ENCODE data around the gene SLC39A10. TPM values are rescaled to one million over a fixed set of nuclear protein-coding genes. Genes with fewer than 3 reads are reported as not detected.
"Not testable (repeated sequence)": the region's sequence is repeated elsewhere in the genome, so short reads cannot be mapped to it uniquely, and the experiment has no call there.

SLC39A10 gene
- total RNA-seq, 1 donor from 2014 or later = 37.1 TPM

DNA sequence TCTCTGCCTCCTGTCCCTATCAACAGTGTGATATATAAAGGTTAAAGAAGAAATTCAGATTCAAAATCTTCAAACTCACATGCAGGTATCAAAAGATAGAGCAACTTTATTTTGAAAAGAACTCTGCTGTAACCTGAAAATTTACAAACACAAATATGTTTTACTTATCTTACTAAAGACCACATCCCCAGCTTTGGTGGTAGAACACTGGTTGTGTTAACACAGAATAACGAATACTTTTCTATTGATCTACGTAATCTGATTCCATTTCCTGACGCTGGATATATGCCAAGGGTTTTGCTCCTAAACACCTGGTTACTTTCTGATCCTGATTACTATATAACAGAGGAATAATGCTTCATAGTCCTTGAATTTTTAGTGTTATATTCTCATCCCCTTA, 23.1 kb upstream of the SLC39A10 start:
- H3K27ac Mint-ChIP-seq = no peak overlapping the region

DNA sequence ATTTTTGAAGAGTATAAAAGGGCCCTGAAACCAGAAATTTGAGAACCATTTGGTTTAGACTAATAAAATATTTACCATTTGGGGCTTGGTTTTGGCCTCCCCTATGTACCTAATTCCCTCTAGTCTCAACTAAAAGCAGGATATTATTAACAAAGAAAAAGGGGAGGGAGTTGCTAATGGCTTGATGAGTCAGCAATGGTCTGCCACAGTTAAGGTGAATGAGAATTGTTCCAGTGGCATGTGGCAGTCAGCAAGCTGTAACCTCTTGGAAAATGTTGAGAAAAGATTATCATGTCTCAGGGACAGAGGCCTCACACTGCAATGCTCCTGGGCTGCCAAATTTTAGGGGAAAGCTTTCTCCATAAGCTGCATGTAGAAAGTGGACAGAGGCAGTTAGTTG, 20.1 kb upstream of the SLC39A10 start:
- peaks cover 2% of the 10 kb centered on the region for H3K4me1 Mint-ChIP-seq
- no peaks in the 10 kb centered on the region for H3K27me3 Mint-ChIP-seq

More for the DNA sequence above, 23.1 kb upstream of the SLC39A10 start:
- no peaks in the 10 kb centered on the region for H3K36me3 Mint-ChIP-seq (ENCODE audit: low read depth)
- peaks cover 2% of the 10 kb centered on the region for H3K4me1 Mint-ChIP-seq
- no peaks in the 10 kb centered on the region for H3K9me3 Mint-ChIP-seq
- H3K4me3 Mint-ChIP-seq = no peak overlapping the region
- no peaks in the 10 kb centered on the region for H3K27me3 Mint-ChIP-seq
- no peak for DNase-seq
- intact Hi-C loops (cut with micrococcal nuclease) = no loop called here

DNA sequence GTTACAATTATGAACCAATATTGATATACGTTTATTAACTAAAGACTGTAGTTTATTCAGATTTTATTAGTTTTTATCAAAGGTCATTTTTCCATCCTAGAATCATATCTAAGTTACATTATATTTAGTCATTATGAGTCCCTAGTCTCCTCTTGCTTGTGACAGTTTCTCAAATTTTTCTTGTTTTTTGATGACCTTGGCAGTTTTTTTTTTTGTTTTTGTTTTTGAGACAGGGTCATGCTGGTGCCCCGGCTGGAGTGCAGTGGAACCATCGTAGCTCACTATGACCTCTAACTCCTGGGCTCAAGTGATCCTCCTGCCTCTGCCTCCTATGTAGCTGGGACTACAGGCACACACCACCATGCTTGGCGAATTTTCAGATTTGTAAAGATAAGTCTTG, 18.3 kb upstream of the SLC39A10 start:
- intact Hi-C loops (cut with micrococcal nuclease) = no loop called here
- Mint-ChIP-seq H3K4me3 (no peak overlapping the region), H3K9me3 (no peaks in the 10 kb centered on the region), H3K27me3 (no peaks in the 10 kb centered on the region), H3K4me1 (peaks cover 2% of the 10 kb centered on the region), H3K27ac (no peak overlapping the region), H3K36me3 (ENCODE audit: low read depth) (no peaks in the 10 kb centered on the region)
- no peak for DNase-seq

More for the DNA sequence above, 20.1 kb upstream of the SLC39A10 start:
- Mint-ChIP-seq H3K36me3 (ENCODE audit: low read depth) (no peaks in the 10 kb centered on the region), H3K27ac (no peak overlapping the region), H3K4me3 (no peak overlapping the region), H3K9me3 (no peaks in the 10 kb centered on the region)
- no peak for DNase-seq
- intact Hi-C loops (cut with micrococcal nuclease) = no loop called here

DNA sequence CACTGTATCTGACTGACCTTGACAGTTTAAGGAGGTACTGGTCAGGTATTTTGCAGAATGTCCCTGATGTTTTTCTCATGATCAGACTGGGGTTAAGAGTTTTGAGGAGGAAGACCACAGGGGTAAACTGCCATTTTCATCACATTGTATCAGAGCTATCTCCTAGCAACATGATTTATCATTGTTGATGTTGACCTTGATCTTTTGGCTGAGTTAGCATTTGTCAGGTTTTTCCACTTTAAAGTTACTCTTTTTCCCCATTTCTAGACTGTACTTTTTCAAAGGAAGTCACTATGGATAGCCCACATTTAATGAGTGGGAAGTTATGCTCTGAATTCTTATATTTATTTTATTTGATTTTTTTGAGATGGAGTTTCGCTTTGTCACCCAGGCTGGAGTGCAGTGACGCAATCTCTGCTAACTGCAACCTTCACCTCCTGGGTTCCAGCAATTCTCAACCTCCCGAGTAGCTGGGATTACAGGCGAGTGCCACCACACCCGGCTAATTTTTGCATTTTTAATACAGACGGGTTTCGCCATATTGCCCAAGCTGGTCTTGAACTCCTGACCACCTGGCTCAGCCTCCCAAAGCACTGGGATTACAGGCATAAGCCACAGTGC, 17.7 kb upstream of the SLC39A10 start:
- Mint-ChIP-seq H3K4me1 (peaks cover 2% of the 10 kb centered on the region), H3K9me3 (no peaks in the 10 kb centered on the region), H3K36me3 (ENCODE audit: low read depth) (no peaks in the 10 kb centered on the region), H3K27me3 (no peaks in the 10 kb centered on the region), H3K27ac (no peak overlapping the region), H3K4me3 (no peak overlapping the region)
- no peak for DNase-seq
- intact Hi-C loops (cut with micrococcal nuclease) = no loop called here

DNA sequence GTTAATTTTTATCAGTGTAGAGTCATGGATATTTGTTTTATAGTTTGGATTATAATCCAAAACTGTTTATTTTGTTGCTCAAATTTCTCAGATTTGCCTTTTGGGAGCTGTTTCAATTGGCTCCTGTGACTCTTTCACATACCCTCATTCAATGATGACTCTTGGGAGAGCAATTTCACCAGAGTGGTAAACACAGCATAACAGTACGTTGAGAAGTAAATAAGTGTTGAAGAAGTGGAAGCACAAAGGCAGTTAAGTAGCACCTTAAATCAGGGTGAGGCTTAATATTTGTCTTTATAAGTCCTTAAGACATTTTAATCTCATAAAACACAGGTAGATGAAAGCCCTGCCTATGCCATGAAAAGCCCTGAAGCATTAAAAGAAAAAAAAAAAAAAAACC, 17.1 kb upstream of the SLC39A10 start:
- Mint-ChIP-seq H3K4me3 (no peak overlapping the region), H3K27ac (no peak overlapping the region), H3K27me3 (no peaks in the 10 kb centered on the region), H3K4me1 (peaks cover 2% of the 10 kb centered on the region), H3K9me3 (no peaks in the 10 kb centered on the region), H3K36me3 (ENCODE audit: low read depth) (no peaks in the 10 kb centered on the region)
- no peak for DNase-seq
- intact Hi-C loops (cut with micrococcal nuclease) = no loop called here

DNA sequence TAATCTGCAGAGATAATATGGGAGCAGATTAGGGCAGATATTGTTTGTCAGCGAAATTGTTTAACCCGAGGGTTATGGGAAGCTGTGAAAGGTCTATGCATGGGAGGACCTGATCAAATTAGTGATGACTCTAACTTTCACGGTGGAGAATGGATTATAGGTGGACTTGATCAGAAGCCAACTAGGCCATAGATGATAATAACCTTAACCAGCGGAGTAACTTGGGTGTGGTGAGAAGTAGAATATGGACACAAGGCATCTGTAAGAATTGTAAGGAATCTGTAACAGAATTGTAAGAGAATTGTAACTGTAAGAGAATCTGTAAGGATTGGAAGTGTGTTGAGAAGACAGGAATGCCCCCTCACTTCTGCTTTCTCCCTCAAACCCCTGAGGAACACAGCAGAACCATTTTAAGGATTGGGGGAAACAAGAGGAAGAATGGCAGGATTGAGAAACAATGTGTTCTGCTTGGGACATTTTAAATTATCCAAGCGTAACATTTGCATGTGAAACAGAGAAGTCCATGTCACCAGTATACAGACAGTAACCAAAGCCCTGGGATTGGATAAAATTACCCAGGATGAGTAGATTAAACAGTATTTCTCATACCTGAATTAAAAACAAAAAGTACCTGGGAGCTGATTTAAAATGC, 14.9 kb upstream of the SLC39A10 start:
- Mint-ChIP-seq H3K27ac (no peak overlapping the region), H3K36me3 (ENCODE audit: low read depth) (no peaks in the 10 kb centered on the region), H3K4me1 (peaks cover 3% of the 10 kb centered on the region), H3K27me3 (no peaks in the 10 kb centered on the region), H3K4me3 (no peak overlapping the region), H3K9me3 (no peaks in the 10 kb centered on the region)
- intact Hi-C loops (cut with micrococcal nuclease) = no loop called here
- DNase-seq = peak; percentile 18

DNA sequence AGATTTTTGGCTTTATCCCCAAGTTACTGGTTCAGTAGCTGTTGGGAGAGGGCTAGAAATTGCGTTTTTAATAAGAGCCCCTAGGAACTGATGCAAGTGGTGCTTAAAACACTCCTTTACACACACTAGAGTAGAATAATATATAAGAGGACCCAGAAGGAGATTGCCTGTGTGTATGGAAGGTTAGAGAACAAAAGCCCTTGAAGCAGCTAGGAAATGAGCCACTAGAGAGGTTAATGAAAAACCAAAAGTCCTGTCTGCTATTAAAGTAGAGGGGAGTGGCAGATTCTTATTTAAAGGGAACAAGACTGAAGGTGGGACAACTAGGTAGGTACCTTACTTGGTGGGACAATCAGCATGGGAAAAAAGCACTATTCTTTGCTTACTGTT, 14.4 kb upstream of the SLC39A10 start:
- Mint-ChIP-seq H3K36me3 (ENCODE audit: low read depth) (no peaks in the 10 kb centered on the region), H3K27ac (no peak overlapping the region), H3K27me3 (no peaks in the 10 kb centered on the region), H3K4me1 (peaks cover 3% of the 10 kb centered on the region), H3K9me3 (no peaks in the 10 kb centered on the region), H3K4me3 (no peak overlapping the region)
- intact Hi-C loops (cut with micrococcal nuclease) = no loop called here
- DNase-seq = peak; percentile 31

DNA sequence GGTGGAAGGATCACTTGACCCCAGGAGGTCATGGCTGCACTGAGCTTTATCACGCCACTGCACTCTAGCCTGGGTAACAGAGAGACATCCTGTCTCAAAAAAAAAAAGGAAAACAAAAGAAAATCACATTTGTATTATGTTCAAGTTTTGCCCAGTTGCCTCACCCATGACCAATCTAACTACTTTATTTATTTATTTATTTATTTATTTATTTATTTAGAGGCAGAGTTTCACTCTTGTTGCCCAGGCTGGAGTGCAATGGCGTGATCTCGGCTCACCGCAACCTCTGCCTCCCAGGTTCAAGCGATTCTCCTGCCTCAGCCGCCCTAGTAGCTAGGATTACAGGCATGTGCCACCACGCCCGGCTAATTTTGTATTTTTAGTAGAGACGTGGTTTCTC, 12.3 kb upstream of the SLC39A10 start:
- H3K4me1 Mint-ChIP-seq; intact Hi-C loops (cut with micrococcal nuclease); H3K27ac Mint-ChIP-seq; H3K36me3 Mint-ChIP-seq (ENCODE audit: low read depth); H3K9me3 Mint-ChIP-seq; H3K27me3 Mint-ChIP-seq; H3K4me3 Mint-ChIP-seq: not testable (repeated sequence)
- DNase-seq = peak; percentile 27

DNA sequence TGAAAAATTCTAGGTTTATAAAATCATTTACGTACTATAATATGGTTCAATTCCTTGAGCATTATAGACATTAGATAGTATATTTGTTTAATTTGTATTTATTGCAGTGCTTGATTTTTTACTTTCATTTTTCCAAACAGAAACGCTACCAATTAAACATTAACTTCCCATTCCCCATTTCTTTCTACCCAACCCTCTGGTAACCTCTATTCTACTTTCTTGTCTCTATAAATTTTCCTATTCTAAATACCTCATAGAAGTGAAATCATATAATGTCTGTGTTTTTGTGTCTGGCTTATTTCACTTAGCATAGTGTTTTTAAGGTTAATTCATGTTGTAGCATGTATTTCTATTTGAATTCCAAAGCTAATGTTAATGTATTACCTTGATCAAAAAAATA, 11.6 kb upstream of the SLC39A10 start:
- Mint-ChIP-seq H3K4me3 (no peak overlapping the region), H3K4me1 (peaks cover 12% of the 10 kb centered on the region)
- intact Hi-C loops (cut with micrococcal nuclease) = no loop called here

DNA sequence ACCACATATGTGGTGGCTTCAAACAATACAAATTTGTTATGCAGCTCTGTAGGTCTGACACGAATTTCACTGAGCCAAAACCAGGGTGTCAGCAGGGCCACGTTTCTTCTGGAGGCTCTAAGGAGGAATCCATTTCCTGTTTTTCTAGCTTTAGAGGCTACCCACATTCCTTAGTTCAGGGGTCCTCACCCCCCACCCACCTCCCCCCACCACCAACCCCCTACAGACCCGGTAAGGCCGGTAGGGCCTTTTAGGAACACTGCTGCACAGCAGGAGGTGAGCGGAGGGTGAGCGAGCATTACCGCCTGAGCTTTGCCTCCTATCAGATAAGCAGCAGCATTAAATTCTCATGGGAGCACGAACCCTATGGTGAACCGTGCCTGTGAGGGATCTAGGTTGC, 10.6 kb upstream of the SLC39A10 start:
- Mint-ChIP-seq H3K9me3 (no peaks in the 10 kb centered on the region), H3K27me3 (no peaks in the 10 kb centered on the region)
- DNase-seq = peak; percentile 48

More for the DNA sequence above, 11.6 kb upstream of the SLC39A10 start:
- H3K36me3 Mint-ChIP-seq (ENCODE audit: low read depth) = peaks cover 2% of the 10 kb centered on the region
- H3K27ac Mint-ChIP-seq = no peak overlapping the region
- H3K27me3 Mint-ChIP-seq = no peaks in the 10 kb centered on the region
- no peak for DNase-seq
- no peaks in the 10 kb centered on the region for H3K9me3 Mint-ChIP-seq

DNA sequence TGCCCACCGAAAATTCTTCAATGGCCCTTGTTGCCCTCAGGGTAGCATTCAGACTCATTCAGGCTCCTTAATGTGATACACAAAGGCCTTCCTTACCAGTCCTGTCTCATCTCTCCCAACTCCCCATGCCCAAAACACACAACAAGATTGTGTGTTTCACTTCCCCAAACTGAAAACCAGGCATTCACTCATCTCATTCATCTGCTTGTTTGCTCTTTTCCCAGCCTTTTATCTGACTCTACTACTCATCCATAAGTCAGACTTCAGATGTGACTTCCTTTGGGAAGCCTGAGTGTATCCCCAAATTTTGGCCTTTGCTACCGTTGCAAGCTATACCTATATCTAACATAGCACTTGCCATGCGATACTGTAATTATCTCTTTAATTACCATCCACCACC, 9.7 kb upstream of the SLC39A10 start:
- H3K36me3 Mint-ChIP-seq (ENCODE audit: low read depth) = peaks cover 2% of the 10 kb centered on the region
- H3K4me3 Mint-ChIP-seq = no peak overlapping the region
- intact Hi-C loops (cut with micrococcal nuclease) = no loop called here
- peaks cover 12% of the 10 kb centered on the region for H3K4me1 Mint-ChIP-seq
- H3K9me3 Mint-ChIP-seq = no peaks in the 10 kb centered on the region
- DNase-seq = peak; percentile 47
- no peaks in the 10 kb centered on the region for H3K27me3 Mint-ChIP-seq
- no peak overlapping the region for H3K27ac Mint-ChIP-seq

More for the DNA sequence above, 10.6 kb upstream of the SLC39A10 start:
- Mint-ChIP-seq H3K4me1 (peaks cover 12% of the 10 kb centered on the region), H3K27ac (no peak overlapping the region), H3K36me3 (ENCODE audit: low read depth) (peaks cover 2% of the 10 kb centered on the region), H3K4me3 (no peak overlapping the region)
- intact Hi-C loops (cut with micrococcal nuclease) = no loop called here

DNA sequence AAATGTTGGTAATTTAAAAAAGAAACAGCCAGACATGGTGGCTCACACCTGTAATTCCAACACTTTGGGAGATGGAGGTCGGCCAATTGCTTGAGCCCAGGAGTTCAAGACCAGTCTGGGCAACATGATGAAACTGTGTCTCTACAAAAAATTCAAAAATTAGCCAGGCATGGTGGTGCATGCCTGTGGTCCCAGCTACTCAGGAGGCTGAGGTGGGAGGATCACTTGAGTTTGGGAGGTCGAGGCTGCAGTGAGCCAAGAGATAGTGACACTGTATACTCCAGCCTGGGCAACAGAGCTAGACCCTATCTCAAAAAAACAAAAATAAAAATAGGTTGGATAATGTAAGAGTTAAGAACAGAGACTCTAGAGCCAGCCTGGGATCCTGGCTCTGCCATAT, 8.7 kb upstream of the SLC39A10 start:
- H3K9me3 Mint-ChIP-seq; H3K4me3 Mint-ChIP-seq; H3K36me3 Mint-ChIP-seq (ENCODE audit: low read depth); H3K27me3 Mint-ChIP-seq; intact Hi-C loops (cut with micrococcal nuclease); H3K27ac Mint-ChIP-seq: not testable (repeated sequence)
- peak; percentile 31 for DNase-seq
- peaks cover 11% of the 10 kb centered on the region for H3K4me1 Mint-ChIP-seq

DNA sequence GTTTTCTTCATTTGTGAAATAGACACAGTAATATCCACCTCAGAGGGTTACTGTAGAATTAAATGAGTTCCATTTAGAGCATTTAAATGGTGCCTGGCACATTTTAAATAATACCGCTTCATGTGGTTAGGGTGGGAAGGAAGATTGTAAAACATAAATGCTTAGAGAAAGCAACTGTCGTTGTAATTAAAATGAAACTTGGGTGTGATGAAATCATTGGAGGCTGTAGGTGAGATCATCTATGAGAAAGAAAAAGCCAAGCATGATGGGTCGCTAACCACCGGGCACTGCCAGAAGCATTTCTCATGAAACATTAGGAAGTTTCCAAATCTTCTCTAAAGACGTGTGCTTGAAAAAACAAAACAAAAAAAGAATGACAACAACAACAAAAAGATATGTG, 8.2 kb upstream of the SLC39A10 start:
- no peaks in the 10 kb centered on the region for H3K27me3 Mint-ChIP-seq
- H3K27ac Mint-ChIP-seq = peak overlapping the region; percentile 37
- intact Hi-C loops (cut with micrococcal nuclease) = no loop called here
- H3K4me1 Mint-ChIP-seq = peaks cover 11% of the 10 kb centered on the region
- peak; percentile 56 for DNase-seq
- peak overlapping the region; percentile 26 for H3K4me3 Mint-ChIP-seq
- no peaks in the 10 kb centered on the region for H3K9me3 Mint-ChIP-seq
- H3K36me3 Mint-ChIP-seq (ENCODE audit: low read depth) = peaks cover 2% of the 10 kb centered on the region

DNA sequence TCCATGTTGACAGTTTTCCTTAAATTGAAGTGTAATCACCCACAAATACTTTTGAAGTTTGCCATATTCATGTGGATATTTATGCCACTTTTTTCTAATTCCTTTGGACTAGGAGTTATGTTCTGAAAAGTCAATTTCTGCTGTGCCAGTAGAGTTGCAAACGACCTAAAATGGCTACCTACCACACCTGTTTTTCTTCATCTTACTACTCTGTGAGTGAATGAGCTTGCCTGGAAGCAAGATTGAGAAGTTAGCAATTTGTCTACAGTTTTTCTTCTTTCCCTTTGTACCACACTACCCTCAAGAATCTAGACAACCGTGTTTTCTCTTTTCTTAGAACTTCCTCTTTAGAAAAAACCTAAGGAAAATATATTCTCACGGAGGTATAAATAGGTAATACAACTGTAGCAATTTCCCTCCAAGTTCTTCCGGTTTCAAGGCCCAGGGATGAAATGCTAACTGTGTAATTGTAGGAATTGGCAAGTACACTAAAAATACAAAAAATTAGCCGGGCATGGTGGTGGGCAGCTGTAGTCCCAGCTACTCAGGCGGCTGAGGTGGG, 7.3 kb upstream of the SLC39A10 start:
- Mint-ChIP-seq H3K27me3 (no peaks in the 10 kb centered on the region), H3K4me3 (no peak overlapping the region), H3K36me3 (ENCODE audit: low read depth) (peaks cover 2% of the 10 kb centered on the region), H3K9me3 (no peaks in the 10 kb centered on the region), H3K4me1 (peaks cover 11% of the 10 kb centered on the region), H3K27ac (no peak overlapping the region)
- DNase-seq = peak; percentile 17
- intact Hi-C loops (cut with micrococcal nuclease) = loop anchor here (10.0 kb wide), 1 partner anchor 685 kb away; no protein-coding TSS in a partner anchor
